ENCODE results near the gene GREM2. TPM values are rescaled to one million over a fixed set of nuclear protein-coding genes. Genes with fewer than 3 reads are reported as not detected.

The GREM2 gene
- total RNA-seq, 1 donor from 2014 or later = not detected

DNA sequence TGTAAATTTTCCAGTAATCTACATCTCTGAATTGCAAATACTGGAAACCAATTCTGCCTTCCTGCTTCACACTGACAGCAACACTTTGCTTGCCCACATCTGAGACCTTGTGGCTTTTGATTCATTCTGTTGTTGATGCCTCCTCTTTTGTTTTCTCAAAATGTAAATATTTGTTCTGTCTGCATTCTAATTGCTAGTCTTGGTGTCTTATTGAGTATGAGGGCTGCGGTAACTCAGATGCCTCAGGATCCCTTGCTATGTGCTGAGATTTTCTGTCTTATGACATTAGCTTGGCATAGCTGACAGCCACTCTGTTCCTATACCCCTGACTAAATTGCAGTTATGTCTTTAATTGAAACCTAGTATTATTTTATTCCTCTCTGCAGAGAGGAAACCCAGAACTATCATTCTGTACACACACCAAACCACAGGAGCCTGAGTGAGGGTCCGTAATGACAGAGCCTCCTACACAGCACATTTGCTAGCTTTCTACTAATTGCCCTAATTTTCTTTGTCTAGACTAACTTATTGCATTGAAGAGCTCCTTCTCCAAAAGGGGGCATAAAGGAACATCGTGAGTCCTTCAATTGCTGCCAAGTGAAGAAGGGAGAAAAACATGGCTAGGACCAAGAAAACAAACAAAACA lies 72.1 kb downstream of the GREM2 start:
- intact Hi-C loops (cut with micrococcal nuclease) = no loop called here
- POLR2A ChIA-PET = no interaction called here
- no peak overlapping the region for H3K27ac Mint-ChIP-seq

DNA sequence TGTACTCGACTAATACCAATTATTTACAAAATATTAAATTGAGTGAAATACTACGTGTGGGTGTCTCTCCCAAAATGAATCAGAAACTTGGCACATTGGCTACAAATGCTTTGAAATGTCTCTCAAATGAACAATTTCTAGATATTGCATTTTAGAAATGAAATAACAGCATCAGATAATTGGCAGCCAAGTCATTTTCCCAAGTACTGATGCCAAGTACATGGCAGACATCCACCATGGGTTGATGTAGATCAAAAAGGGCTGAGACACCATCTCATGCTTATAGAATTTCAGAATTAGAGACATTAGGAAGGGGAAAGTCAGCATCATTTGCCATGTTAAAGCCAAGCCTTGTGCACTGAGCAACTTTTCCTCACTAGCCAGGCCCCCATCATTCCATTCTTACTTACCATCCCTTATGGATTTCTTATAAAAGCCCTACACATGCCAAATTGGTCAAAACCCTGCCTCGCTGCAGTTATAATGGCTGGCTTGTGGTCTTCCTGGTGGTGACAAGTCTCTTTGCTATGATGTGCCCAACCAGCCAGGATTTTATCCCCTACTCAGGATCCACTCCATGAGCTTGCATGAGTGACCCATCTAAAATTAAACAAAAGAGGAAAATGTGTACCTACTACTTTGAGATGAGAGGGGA lies 73.1 kb downstream of the GREM2 start:
- no peak for ATAC-seq (ENCODE audit: low read depth)
- Mint-ChIP-seq H3K36me3 (ENCODE audit: low read depth) (no peaks in the 10 kb centered on the region), H3K4me3 (no peak overlapping the region), H3K27me3 (no peaks in the 10 kb centered on the region), H3K27ac (no peak overlapping the region), H3K9me3 (no peaks in the 10 kb centered on the region), H3K4me1 (no peaks in the 10 kb centered on the region)
- no peak for TF ChIP-seq CTCF (IDR thresholded peaks at IDR 0.05)
- no peak for DNase-seq
- intact Hi-C loops (cut with micrococcal nuclease) = no loop called here
- POLR2A ChIA-PET = no interaction called here
- CTCF ChIA-PET = no interaction called here

More for the DNA sequence above, 72.1 kb downstream of the GREM2 start:
- no peak overlapping the region for H3K4me3 Mint-ChIP-seq
- H3K27me3 Mint-ChIP-seq = no peaks in the 10 kb centered on the region
- H3K36me3 Mint-ChIP-seq (ENCODE audit: low read depth) = no peaks in the 10 kb centered on the region
- ATAC-seq (ENCODE audit: low read depth) = no peak
- CTCF ChIA-PET = no interaction called here
- no peak for TF ChIP-seq CTCF (IDR thresholded peaks at IDR 0.05)
- no peak for DNase-seq
- no peaks in the 10 kb centered on the region for H3K4me1 Mint-ChIP-seq
- H3K9me3 Mint-ChIP-seq = peaks cover 2% of the 10 kb centered on the region

DNA sequence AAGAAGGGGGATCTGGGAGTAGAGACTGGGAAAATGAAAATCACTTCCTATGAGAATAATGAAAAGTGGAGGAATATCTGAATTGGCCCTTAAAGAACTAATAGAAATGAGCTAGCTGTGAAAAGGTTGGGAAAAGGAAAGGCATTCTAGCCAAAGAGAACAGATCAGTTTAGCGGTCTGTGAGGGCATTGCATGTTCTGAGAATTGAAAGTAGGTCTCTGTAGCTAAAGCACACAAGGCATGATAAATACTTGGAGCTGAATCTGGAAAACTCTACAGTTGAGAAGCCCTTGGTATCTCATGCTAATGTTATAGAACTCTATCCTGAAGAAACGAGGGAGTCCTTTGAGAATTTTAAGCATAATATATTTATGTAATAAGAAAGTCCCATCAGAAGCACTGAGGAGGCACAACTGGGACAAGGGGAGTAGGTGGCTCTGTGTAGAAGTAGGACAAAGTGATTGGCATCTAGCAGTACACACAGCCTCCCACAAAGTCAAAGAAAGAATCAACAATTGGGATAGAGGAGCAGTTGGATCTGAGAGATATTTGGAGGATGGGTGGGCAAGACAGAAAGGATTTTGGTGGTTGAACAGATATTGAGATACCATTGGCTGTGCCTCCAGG lies 78.7 kb downstream of the GREM2 start:
- TF ChIP-seq CTCF (IDR thresholded peaks at IDR 0.05) = no peak
- POLR2A ChIA-PET = no interaction called here
- Mint-ChIP-seq H3K4me1 (no peaks in the 10 kb centered on the region), H3K27ac (no peak overlapping the region), H3K27me3 (no peaks in the 10 kb centered on the region), H3K9me3 (no peaks in the 10 kb centered on the region), H3K36me3 (ENCODE audit: low read depth) (no peaks in the 10 kb centered on the region), H3K4me3 (no peak overlapping the region)
- CTCF ChIA-PET = no interaction called here
- DNase-seq (no peak), ATAC-seq (ENCODE audit: low read depth) (no peak)
- intact Hi-C loops (cut with micrococcal nuclease) = no loop called here

GRCh38 chr1:240528591-240528990 lies 83.4 kb downstream of the GREM2 start:
- Mint-ChIP-seq H3K36me3 (ENCODE audit: low read depth) (no peaks in the 10 kb centered on the region), H3K27ac (no peak overlapping the region), H3K9me3 (no peaks in the 10 kb centered on the region), H3K27me3 (no peaks in the 10 kb centered on the region), H3K4me3 (no peak overlapping the region), H3K4me1 (no peaks in the 10 kb centered on the region)
- TF ChIP-seq CTCF (IDR thresholded peaks at IDR 0.05) = no peak
- intact Hi-C loops (cut with micrococcal nuclease) = no loop called here
- DNase-seq = no peak
- ATAC-seq (ENCODE audit: low read depth) = no peak
- ChIA-PET CTCF (no interaction called here), POLR2A (no interaction called here)

- Mint-ChIP-seq H3K4me3 (no peak overlapping the region), H3K36me3 (ENCODE audit: low read depth) (no peaks in the 10 kb centered on the region), H3K27me3 (no peaks in the 10 kb centered on the region), H3K27ac (no peak overlapping the region), H3K9me3 (no peaks in the 10 kb centered on the region), H3K4me1 (no peaks in the 10 kb centered on the region)
- ATAC-seq (ENCODE audit: low read depth) (no peak), DNase-seq (no peak)
- CTCF ChIA-PET = no interaction called here
- POLR2A ChIA-PET = no interaction called here
- no peak for TF ChIP-seq CTCF (IDR thresholded peaks at IDR 0.05)
- intact Hi-C loops (cut with micrococcal nuclease) = no loop called here
These were observed 84.9 kb downstream of the GREM2 start for GRCh38 chr1:240527086-240527485.
